ENCODE results near the gene FMOD.

DNA sequence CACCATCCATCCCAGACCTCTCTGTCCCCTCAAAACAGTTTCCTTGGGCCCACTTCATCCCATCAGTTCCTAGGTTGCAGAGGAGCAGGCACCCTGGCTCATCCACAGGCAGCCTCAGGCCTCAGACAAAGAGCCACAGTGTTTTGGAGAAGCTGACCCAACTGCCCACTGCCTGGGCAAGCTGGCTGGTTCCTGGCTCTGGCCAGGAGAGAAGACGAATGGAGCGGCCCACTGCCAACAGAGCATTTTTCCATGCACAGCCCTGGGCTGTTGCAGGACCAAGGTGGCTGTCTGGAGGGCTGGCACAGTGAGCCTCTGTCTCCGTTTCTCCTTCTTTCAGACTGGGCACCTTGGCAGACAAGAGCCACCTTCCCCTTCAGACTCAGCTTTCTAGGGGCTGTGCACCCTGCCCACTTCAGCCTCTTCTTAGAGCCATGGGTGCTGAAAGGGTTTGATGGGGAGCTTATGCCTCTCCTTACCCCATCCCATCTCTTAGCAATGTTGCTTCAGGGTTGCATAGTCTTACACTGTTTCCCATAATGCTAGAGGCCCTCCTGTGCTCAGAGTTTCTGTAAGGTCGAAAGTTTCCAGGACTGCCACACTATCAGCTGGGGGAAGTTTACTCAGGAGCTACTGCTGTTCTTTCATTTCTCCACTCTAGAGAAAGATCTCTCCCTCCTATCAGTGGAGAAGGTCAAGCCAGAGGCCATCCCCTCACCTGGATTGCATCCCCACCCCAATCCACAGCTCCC is 973 bp downstream of the FMOD start:
- TF ChIP-seq, protein P1, sequence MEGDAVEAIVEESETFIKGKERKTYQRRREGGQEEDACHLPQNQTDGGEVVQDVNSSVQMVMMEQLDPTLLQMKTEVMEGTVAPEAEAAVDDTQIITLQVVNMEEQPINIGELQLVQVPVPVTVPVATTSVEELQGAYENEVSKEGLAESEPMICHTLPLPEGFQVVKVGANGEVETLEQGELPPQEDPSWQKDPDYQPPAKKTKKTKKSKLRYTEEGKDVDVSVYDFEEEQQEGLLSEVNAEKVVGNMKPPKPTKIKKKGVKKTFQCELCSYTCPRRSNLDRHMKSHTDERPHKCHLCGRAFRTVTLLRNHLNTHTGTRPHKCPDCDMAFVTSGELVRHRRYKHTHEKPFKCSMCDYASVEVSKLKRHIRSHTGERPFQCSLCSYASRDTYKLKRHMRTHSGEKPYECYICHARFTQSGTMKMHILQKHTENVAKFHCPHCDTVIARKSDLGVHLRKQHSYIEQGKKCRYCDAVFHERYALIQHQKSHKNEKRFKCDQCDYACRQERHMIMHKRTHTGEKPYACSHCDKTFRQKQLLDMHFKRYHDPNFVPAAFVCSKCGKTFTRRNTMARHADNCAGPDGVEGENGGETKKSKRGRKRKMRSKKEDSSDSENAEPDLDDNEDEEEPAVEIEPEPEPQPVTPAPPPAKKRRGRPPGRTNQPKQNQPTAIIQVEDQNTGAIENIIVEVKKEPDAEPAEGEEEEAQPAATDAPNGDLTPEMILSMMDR (IDR thresholded peaks at IDR 0.05), result no peak
- no peak for TF ChIP-seq EZH2 (IDR thresholded peaks at IDR 0.05)
- no peak for TF ChIP-seq EZH2phosphoT487 (IDR thresholded peaks at IDR 0.05)

Measured in neural progenitor cell (in vitro differentiated cells).